ENCODE results near the gene TSPAN8. TPM values are rescaled to one million over a fixed set of nuclear protein-coding genes. Genes with fewer than 3 reads are reported as not detected.
"Not testable (repeated sequence)": the region's sequence is repeated elsewhere in the genome, so short reads cannot be mapped to it uniquely, and the experiment has no call there.

Gene TSPAN8
- total RNA-seq, 2 donors from 2014 or later = 1,490 to 2,025 TPM

DNA sequence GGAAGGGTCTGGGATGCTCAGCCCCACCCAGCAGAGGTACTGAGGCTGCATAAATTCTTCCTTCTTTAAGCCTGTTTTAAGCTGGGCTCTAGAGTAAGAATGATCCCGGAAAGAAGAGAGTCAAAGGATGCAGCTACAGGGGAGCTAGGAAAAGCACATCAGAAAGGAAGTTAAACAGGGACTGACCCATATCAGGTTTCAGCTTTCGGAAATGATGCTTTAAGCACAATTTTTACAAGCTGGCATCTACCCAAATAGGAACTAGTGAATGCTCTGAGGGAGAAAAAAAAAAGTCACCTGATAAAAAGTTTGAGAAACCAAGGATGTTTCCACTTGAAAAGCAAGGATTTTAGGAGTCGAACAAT, 22.0 kb downstream of the TSPAN8 start:
- intact Hi-C loops (cut with DNase I, micrococcal nuclease) = no loop called here
- ATAC-seq (no peak), DNase-seq (no peak)

DNA sequence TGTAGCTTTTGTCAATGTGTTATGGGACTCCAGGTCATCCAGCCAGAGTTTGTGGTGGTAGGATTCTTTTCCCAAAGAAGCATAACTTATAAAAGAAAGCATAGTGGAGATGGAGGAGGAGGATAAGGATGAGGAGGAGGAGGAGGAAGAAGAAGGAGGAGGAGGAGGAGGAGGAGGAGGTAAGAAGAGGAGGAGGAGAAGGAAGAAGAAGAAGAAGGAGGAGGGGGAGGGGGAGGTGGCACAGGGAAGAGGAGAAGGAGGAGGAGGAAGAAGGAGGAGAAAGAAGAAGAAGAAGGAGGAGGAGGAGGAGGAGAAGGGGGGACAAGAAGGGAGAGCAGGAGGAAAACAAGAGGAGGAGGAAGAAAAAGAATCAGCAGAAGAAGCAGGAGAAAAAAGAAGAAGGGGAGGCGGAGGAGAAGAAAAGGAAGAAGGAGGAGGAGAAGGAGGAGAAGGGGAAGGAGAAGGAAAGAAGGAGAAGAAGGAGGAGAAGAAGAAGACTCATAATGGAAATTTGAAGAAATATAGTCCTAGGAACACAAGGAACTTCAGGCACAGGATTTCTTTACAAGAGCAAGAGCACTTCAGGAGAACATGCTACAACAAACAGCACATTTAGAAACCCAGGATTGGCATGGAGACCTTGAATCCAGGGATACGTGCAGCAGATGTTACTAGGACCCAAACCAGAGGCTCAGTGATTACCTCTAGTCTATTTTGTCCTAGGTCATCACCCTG, 22.6 kb downstream of the TSPAN8 start:
- ATAC-seq = no peak

DNA sequence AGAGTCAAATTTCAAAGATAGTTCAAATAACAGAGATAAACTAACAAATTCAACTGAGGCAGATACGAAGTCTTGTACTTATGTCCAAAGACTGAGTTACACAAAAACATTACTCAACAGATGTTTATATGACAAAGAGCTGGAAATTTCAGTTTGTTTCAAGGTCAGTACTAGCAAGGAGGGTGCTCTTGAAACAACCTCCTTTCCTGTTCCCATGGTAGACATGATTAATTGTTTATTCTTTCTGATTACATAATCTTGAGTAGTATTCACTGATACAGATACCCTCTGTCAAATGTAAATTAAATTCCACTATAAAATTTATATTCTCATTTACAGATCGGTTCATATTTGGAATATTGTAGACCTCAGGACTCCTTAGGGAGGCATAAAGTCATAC, 23.4 kb downstream of the TSPAN8 start:
- ATAC-seq (no peak), DNase-seq (no peak)
- intact Hi-C loops (cut with DNase I, micrococcal nuclease) = no loop called here

More for the DNA sequence above, 22.6 kb downstream of the TSPAN8 start:
- DNase-seq = no peak
- intact Hi-C loops (cut with DNase I, micrococcal nuclease) = no loop called here

DNA sequence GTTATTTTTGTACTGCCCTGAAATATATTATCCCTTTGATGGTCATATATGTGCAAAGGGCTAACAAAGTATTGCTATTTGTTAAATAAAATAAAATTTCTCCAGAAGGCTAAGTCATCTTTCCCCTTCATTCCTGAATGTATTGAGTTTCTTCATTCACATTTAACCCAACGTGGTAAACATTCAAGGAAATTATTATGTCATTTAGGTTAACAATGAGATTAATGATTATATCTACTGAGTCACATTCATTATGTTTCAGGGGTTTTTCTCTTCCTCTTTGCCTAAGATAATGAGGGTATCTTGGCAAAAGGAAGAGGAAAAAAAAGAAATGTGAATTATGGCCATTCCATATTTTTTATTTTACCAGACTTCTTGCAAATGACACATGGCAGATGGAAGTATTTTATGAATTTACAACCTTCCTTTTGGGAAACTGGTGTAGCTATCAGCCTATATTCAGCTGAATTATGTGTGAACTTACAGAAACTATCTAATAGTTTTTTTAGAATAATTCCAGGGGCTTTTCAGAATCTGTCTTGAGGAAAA, 27.2 kb downstream of the TSPAN8 start:
- ATAC-seq (no peak), DNase-seq (no peak)
- intact Hi-C loops (cut with DNase I, micrococcal nuclease) = no loop called here

DNA sequence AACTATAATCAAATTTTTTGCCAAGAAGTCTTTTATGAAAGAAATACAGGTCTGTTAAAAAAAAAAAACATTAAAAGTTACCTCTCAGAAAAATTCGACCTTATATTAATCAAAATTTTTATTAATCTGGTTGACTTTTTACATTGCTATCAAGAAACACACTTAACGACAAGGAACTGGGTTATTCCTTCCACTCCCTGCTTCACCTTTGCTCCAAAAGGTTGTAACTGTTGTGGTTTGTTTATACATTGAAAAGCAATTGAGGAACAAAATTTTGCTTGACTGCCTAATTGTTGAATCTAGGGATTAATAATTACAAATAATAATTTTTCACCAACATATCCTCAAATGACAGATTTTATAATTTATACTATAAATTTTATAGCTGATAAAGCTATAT, 28.4 kb downstream of the TSPAN8 start:
- intact Hi-C loops (cut with DNase I, micrococcal nuclease) = no loop called here
- ATAC-seq = peak; percentile 53
- DNase-seq = no peak

DNA sequence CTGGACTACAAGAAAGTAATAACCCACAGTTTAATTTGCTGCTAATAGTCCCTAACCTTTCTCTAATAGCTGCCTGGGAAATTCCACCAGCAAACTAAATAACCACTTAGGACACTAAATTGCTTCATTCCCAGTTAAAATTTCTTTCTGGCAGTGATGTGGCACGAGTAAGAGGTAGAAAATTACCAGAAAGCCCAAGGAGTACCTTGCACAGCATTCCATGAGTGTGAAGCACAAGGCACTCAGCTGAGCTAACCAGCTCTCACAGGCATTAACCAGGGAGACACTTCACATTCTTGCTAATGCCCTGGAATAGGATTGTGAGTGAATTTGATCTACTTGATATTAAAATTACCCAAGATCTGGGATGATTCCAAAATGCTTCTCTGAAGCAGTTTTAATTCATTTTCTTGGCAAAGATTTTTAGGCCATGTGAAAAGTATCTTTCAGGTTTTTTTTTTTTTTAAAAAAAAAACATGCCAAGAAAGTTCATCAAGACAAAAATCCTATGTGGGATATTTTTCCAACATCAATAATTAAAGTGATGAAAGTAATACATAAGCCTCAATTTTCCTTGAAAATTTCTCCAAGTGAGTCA, 29.5 kb downstream of the TSPAN8 start:
- DNase-seq (no peak), ATAC-seq (no peak)
- intact Hi-C loops (cut with DNase I, micrococcal nuclease) = no loop called here

DNA sequence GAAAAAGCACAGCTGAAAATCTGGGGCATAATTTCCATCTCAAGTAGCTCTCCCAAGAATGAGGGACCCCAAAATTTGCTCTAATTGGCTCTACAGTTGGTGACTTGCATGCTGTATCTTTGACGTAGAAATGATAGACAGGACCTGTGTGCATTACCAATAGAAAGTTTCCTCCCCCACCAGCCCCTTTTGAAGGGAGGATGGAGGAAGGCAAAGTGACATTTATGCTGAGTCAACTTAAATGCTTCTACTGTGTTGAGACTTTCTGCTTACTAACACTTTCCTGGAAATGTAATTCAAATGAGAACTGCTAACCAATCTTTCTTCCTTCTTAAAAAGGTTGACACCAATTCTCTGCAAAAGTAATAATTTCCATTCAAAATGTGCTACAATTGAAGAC, 31.9 kb downstream of the TSPAN8 start:
- intact Hi-C loops (cut with DNase I, micrococcal nuclease) = no loop called here
- ATAC-seq (no peak), DNase-seq (no peak)

DNA sequence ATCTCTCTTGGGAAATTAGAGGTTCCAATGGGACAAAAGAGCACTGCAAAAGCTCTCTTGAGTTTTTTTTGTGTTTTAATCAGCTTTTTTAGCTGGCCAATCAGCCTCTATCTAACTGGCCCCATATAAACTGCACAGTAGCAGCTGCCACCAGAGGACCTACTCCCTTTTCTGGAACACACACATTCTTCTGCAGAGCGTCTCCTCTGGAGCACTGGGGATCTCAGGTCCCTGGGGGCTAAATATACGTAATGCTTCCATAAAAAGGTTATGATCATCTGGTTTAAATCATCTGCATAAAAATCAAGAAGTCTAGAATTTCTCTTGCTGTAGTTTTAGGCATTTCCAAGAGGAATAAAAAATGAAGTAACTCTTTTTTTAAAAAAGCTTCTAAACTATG, 32.3 kb downstream of the TSPAN8 start:
- DNase-seq (no peak), ATAC-seq (peak; percentile 26)
- intact Hi-C loops (cut with DNase I, micrococcal nuclease) = no loop called here

DNA sequence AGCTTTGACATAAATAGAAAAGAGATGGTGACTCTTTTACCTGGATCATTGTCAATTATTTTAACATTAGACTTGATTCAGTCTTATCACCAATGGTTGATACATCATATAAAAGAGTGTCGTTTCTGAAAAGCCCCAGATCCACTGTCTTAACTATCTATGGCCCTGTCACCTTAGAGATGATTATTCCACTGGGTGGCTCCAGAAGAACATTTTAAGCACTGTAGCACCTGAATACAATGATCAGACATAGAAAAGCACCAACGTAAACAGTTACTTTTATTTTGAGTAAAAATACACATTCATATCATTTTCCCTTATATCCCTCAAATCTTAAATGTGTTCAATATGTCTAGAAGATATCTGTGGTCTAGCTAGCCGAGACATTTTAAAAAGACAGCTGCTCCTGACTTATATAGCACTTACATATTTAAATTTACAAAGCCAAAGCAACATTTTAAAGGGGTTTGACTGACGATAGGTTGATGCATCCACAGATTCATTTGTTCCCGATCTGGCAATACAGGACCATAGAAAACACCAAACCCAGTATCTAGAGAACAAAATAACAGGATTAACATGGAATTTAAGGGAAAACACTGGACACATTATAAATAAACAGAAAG, 32.9 kb downstream of the TSPAN8 start:
- peak; percentile 29 for ATAC-seq
- no peak for DNase-seq
- intact Hi-C loops (cut with DNase I, micrococcal nuclease) = no loop called here

DNA sequence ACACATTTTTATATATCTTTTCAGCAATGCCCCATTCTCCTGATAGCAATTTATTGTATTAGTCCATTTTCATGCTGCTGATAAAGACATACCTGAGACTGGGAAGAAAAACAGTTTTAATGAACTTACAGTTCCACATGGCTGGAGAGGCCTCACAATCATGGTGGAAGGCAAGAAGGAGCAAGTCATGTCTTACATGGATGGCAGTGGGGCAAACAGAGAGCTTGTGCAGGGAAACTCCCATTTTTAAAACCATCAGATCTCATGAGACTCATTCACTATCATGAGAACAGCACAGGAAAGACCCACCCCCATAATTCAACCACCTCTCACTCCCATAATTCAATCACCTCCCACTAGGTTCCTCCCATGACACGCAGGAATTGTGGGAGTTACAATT, 44.7 kb downstream of the TSPAN8 start:
- intact Hi-C loops (cut with DNase I, micrococcal nuclease); ATAC-seq; DNase-seq: not testable (repeated sequence)

DNA sequence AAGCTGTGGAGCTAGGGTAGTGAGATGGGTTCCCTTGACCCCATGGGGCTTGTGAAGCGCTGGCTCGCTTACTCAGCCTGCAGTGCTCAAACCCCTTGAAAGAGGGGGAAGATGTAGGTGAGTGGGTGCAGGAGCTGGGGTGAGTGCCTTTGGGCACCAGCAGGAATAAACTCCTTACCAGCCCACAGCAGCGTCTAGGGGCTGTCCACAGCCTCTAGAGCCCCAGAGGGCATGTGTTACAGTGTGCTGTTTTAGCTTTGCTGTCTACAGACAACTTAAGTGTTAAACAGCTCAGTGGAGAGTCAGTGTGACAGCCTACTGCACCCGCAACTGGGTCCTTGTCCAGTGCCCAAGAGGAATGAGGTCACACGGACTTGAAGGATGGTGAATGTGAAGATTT, 48.0 kb downstream of the TSPAN8 start:
- DNase-seq (no peak), ATAC-seq (peak; percentile 14)
- intact Hi-C loops (cut with DNase I, micrococcal nuclease) = no loop called here

DNA sequence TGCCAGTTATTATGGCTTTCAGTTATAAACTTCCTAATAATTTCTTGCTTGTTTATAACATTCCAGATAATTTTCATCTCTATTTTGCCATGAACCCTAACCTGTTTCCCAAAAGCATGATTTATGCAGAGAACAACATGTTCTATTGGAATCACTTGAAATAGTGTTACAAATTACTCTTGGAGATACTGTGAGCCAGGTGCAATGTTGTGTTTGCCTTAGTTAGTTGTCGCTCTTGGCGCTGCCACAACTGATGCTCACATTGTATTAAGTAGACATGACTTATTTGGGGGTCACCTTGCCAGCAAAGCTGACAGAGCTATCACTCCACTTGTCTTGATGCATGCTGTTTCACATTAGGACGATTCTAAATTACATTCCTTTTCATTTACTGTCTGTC, 49.4 kb downstream of the TSPAN8 start:
- ATAC-seq (no peak), DNase-seq (no peak)
- intact Hi-C loops (cut with DNase I, micrococcal nuclease) = no loop called here

DNA sequence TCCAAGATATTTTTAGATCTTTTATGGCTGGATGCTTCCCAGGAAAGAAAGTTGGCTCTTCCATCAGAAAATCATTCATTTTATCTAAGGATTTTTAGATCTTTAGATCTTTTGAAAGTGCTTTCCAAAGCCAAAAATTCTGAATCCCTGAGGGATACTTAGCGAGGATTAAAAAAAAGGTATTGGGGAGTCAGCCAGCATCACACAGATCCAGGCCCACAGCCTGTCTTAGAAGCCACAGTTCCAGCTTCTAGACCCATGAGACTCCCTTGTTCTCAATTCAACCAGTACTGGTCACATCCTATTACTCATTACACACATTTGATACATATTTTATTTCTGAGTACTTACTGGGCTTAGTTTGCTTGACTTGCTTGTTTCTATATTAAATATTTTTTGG, 49.9 kb downstream of the TSPAN8 start:
- intact Hi-C loops (cut with DNase I, micrococcal nuclease) = no loop called here
- ATAC-seq = no peak
- no peak for DNase-seq

DNA sequence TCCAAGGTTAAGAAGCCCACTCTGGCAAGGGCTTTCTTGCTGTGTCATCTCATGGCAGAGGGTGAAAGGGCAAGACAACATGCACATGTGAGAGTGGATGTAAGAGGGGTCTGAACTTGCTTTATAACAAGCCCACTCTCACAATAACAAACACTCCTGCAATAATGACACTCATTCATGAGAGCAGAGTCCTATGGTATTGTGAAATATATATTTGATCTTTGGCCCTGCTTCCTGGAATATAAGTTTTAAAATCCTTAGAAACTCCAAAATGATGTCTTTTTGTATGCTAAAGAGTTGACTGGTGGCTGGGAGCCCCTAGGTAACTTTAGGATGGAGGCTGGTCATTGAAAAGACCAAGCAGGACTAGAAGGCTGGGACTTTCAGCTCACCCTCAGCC, 51.8 kb downstream of the TSPAN8 start:
- ATAC-seq (no peak), DNase-seq (no peak)
- intact Hi-C loops (cut with DNase I, micrococcal nuclease) = no loop called here

DNA sequence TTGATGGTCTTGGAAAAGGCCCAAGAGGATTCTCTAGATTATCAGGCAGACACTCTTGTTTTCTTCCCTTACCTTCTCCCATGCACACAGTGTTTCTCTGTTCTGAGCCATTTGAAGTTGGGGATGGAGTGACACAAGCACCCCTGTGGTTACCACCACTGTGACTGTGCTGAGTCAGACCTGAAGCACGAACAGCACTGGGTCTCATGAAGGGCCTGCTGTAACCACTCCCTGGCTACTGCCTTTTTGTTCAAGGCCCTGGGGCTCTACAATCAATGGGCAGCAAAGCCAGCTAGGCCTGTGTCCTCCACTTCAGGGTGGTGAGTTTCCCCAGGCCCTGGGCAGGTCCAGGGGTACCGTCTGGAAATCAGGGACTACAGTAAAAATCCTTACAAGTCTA, 65.5 kb downstream of the TSPAN8 start:
- ATAC-seq = no peak

DNA sequence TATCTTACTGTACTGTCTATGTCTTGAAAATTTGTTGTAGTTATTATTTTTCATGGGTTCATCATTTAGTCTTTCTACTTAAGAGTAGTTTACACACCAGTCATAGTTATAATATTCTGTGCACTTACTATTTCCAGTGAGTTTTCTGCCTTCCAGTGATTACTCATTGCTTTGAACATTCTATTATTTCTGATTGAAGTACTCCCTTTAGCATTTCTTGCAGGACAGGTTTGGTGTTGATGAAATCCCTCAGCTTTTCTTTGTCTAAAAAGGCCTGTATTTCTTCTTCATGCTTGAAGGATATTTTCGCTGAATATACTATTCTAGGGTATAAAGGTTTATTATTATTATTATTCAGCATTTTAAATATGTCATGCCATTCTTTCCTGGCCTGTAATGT, 66.8 kb downstream of the TSPAN8 start:
- intact Hi-C loops (cut with DNase I, micrococcal nuclease) = no loop called here
- ATAC-seq (no peak), DNase-seq (no peak)

More for the DNA sequence above, 65.5 kb downstream of the TSPAN8 start:
- intact Hi-C loops (cut with DNase I, micrococcal nuclease) = no loop called here
- DNase-seq = no peak

DNA sequence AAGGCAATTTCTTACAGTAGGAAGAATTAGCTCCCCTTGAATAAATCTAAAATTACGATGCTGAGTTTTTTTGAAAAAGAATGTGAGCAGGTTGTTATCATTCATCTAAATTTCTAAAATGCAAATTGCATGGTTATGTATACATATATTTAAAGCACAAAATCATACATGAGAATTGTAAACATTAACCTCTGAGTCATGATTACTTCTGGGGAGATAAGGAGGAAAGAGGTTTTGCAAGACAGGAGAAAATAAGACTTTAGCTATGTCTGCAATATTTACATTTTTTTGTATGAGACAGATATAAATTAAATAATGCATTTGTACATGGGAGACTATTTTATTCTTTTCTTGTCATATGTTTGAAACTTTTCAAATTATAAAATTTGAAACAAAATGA, 72.2 kb downstream of the TSPAN8 start:
- intact Hi-C loops (cut with DNase I, micrococcal nuclease) = no loop called here
- DNase-seq (no peak), ATAC-seq (no peak)

DNA sequence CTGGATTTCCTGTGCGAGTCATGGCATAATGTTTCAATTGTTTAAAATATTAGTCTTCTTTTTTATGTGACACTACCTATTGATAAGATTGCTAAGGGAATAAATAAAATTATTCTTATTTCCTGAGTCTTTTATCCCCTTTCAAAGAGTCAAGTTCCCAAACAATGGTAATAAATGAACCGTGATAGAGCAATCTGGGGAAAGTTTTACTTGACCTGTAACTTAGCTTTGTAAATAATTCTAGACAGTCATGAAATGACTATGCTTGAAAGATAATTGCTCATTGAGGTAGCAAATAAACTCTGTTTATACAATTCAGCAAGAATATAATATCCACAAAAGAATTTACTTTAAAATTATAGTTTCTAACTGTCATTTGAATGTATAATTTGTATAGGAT, 82.1 kb downstream of the TSPAN8 start:
- intact Hi-C loops (cut with DNase I, micrococcal nuclease) = no loop called here
- ATAC-seq (no peak), DNase-seq (no peak)

Data from left colon (tissue), 2 donors.